HG02642 (cell line): ENCODE results near the gene ADK.

Experiments
- ATAC-seq: cut with Tn5 transposase; IDR thresholded peaks from one replicate; pipeline ENCODE4 v1.9.1; 2021; ENCODE audit warnings: mild to moderate bottlenecking; ENCODE audit not compliant: unreplicated experiment, poor library complexity

Gene ADK

GRCh38 chr10:74637685-74638084 is 486.7 kb downstream of the ADK start:
- ATAC-seq: no peak

GRCh38 chr10:74640134-74640921 is 489.3 kb downstream of the ADK start:
- no peak for ATAC-seq

GRCh38 chr10:74641659-74642058 is 490.6 kb downstream of the ADK start:
- no peak for ATAC-seq

- no peak for ATAC-seq
Observed at GRCh38 chr10:74642901-74643595, 492.0 kb downstream of the ADK start.

- no peak for ATAC-seq
Observed at GRCh38 chr10:74643596-74643975, 492.6 kb downstream of the ADK start.

- ATAC-seq: no peak
Observed at GRCh38 chr10:74644738-74645137, 493.7 kb downstream of the ADK start.

GRCh38 chr10:74645692-74646091 is 494.7 kb downstream of the ADK start:
- no peak for ATAC-seq

- no peak for ATAC-seq
Observed at GRCh38 chr10:74650613-74651012, 499.6 kb downstream of the ADK start.

- no peak for ATAC-seq
Observed at GRCh38 chr10:74651565-74651964, 500.5 kb downstream of the ADK start.

- ATAC-seq: no peak
Observed at GRCh38 chr10:74652664-74653063, 501.6 kb downstream of the ADK start.

- no peak for ATAC-seq
Observed at GRCh38 chr10:74658511-74658910, 507.5 kb downstream of the ADK start.

GRCh38 chr10:74662635-74663034 is 511.6 kb downstream of the ADK start:
- ATAC-seq: no peak

- no peak for ATAC-seq
Observed at GRCh38 chr10:74669210-74669609, 518.2 kb downstream of the ADK start.

GRCh38 chr10:74671716-74672115 is 520.7 kb downstream of the ADK start:
- no peak for ATAC-seq

- no peak for ATAC-seq
Observed at GRCh38 chr10:74672430-74673165, 521.6 kb downstream of the ADK start.

- no peak for ATAC-seq
Observed at GRCh38 chr10:74674927-74675326, 523.9 kb downstream of the ADK start.

GRCh38 chr10:74675484-74675883 is 524.5 kb downstream of the ADK start:
- no peak for ATAC-seq

- ATAC-seq: peak; percentile 73
Observed at GRCh38 chr10:74677951-74678350, 526.9 kb downstream of the ADK start.

- no peak for ATAC-seq
Observed at GRCh38 chr10:74681917-74682627, 531.1 kb downstream of the ADK start.

- ATAC-seq: no peak
Observed at GRCh38 chr10:74683067-74683466, 532.0 kb downstream of the ADK start.
